HG03039 (cell line): Measurements from ENCODE around the gene ITGA7.

Experiments
- ATAC-seq: cut with Tn5 transposase; IDR thresholded peaks from one replicate; pipeline ENCODE4 v1.9.1; 2021; ENCODE audit warnings: mild to moderate bottlenecking, moderate library complexity; ENCODE audit not compliant: unreplicated experiment

Gene ITGA7

DNA sequence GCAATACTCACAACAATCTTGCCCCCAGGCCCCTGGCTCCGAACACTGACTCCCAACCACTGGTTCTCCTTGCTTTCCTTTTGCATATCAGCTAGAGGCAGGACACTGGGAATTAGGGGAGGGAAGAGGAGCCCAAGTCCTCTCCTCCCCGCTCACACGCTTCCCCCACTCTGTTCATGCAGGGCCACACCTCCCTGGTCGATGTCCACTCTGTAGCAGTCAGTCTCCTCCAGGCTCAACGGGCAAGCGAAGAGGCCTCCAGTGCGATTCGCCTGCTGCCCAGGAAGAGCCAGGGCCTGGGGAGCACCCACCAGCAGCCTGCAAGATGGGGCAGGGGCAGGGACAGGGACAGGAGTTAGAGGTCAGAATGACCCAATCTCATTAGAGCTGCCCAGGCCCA lies 4.8 kb downstream of the ITGA7 start:
- ATAC-seq, result no peak

DNA sequence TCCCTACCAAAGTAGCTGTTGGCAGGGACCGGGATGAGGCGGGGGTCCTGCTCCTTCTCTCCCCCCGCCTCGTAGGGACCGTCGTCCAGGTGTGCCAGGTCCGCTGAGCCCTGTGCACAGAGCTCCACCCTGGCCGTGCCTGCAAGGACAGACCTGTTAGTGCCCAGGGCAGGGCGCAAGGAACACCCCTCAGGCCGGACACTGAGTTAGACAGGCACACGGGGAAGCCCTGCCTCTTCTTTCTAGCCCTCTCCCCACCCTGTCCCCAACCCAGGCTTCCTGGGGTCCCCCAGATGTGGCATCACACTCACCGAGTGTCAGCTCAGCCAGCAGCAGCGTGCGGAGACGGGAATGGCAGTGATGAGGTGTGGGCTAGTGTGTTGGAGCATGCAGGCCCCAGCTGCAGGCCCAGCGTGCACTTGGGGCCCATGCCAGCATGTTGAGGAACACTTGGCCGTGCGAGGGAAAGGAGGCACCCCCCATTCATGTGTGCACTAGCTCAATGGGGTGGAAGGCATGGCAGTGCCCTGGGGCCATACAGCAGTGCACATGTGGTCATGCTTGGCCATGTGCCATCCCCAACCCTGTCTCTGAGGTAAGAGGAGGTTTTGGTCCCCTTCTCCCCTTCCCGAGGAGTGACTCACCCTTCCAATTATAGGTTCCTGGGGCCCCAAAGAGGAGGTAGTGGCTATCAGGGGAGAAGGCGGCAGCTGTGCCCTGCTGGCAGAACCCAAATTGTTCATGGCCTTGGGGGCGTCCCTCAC lies 7.3 kb downstream of the ITGA7 start:
- ATAC-seq, result no peak

DNA sequence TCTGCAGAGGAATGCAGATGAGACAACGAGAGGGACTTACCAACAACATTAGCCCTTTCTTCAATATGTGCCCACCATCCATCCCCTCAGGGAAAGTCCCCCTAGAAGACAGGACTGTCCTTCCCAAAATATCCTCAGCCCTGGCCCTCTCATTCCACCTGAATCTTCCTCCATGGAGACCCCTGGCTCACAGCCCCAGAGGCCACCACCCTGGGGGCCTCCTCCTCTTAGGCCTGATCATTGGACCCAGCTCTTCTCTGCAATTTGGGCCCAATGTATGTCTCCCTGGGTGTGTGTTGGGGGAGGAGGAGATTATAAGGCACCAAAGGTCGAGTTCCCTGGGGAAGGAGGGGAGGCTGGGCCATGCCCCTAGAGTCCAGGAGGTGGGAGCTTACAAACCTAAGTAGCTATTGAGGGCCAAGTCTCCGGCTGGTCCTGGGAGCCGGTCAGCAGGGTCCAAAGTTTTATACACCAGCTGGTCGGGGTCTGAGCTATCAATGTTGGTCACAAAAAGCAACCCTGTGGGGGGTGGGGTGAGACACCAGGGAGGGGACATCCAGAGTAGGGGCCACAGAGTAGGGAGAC lies 8.1 kb downstream of the ITGA7 start:
- ATAC-seq, result no peak

DNA sequence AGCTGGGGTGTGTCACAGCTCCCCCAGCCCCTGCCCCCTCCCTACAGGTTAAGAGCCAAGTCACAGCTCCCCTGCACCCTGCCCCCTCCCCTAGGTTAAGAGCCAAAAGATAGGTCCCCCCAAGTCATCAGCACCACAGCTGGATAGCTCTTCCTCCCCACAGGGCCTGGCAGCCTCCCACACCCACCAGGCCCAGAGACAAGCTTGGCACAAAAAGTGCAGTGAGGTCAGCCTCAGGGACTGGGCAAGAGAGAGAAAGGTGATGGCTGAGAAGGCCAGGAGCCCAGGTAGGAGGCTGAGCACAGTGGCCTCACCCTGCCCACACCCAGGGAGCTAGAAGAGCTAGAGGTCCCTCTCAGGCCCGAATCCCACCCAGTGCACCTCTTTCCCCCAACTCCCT lies 8.7 kb downstream of the ITGA7 start:
- ATAC-seq, result no peak

GRCh38 chr12:55698241-55698955 lies 9.3 kb downstream of the ITGA7 start:
- no peak for ATAC-seq

GRCh38 chr12:55697686-55698085 lies 10.0 kb downstream of the ITGA7 start:
- no peak for ATAC-seq

DNA sequence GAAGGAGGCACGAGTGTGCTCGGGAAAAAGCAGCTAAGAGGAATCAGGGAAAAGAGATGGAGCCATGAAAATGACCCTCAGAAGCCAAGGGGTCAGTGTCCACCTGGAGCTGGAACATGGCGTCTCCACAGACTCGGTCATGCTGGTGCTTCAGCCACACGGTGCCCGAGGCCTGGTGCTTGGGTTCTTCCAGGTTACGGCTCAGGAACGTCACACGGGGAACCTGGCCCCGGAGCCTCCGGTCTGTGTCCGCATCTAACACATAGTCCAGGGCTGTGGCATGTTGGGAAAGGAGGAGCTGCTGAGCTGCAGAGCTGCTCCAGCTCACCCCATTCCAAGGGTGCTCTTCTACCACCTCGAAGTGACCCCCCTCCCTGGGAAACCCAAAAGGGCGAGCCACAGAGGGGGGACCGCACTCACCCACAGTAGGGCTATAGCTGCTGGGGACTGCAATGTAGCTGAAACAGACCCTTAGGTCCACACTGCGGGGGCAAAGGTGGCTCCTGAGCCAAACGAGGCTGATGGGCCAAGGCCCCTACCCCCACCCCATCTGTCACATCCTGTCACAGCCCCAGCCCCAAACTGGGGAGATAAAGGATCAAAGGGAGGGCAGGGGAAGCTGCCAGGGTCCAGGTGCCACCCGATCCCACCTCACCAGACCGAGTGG lies 10.8 kb downstream of the ITGA7 start:
- ATAC-seq, result no peak

DNA sequence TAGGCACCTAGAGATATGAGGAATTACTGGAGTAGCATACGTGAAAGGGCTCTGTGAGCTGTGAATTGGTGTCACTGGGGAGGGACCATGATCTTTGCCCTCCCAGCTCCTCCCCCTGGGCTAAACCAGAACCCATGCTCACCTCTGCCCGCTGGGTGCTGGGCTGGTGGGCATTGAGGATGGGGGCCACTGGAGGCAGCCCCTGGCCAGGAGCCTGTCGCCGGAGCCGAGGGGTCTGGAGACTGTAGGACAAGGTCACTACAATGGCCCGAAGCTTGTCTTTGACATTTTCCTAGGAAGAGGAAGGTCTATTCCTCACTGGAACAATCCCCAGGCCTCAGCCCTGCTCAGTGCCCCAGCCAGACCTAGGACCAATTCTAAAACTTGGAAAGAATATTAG lies 11.6 kb downstream of the ITGA7 start:
- no peak for ATAC-seq

GRCh38 chr12:55695349-55695748 lies 12.4 kb downstream of the ITGA7 start:
- ATAC-seq, result no peak

- no peak for ATAC-seq
Measured at GRCh38 chr12:55694651-55695050, 13.1 kb downstream of the ITGA7 start.

GRCh38 chr12:55694188-55694515 lies 13.6 kb downstream of the ITGA7 start:
- ATAC-seq, result no peak

DNA sequence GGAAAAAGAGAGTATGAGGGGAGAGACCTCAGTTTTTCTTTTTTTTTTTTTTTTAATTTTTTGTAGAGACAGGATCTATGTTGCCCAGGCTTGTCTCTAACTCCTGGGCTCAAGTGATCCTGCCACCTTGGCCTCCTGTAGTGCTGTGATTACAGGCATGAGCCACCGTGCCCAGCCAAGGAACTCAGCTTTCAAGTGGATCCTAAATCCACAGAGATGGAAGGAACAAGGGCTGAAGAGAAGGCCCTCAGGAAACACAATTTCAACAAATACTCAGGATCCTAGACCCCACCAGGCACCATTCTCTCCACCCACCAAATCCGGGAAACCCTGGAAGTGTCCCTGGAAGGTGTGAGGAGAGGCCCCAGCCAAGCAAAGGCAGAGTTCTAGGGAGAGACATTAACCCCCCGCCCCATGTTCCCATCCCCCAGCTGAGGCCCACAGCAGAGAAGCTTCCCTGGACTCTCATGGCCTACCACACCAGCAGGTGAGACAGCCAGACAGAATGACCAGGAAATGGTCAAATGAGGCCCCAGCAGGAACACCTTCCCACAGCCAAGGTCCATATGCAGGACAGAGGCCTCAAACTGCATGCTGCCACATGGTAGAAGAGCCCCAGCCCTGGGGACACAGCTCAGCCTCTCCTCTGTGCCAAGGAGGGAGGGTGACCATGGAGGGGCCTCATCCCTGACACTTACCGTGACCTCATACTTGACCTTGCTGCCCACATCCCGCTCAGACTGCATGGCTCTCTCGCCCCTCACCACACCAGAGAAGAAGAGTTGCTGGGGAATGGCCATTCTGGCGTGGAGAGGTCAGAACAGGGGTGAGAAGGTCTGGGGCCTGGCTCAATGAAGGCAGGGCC lies 14.1 kb downstream of the ITGA7 start:
- no peak for ATAC-seq

- no peak for ATAC-seq
Measured at GRCh38 chr12:55692631-55693322, 14.9 kb downstream of the ITGA7 start.

GRCh38 chr12:55688716-55689655 lies 18.7 kb downstream of the ITGA7 start:
- no peak for ATAC-seq

DNA sequence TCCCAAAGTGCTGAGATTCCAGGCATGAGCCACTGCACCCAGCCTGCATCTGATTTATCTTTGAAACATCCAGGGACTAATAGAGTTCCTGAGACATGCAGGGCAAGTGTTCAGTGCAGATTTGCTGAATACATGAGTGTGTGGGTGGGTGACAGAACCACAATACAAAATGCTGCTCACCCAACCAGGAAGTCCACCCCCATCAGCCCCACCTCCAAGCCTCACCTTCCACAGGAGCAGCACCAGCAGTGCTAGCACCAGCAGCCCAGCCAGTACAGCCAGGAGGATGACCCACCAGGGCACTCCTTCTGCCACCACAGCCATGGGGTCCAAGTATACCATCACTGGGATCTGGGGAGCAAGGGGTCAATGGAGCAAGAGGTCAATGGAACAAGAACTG lies 20.0 kb downstream of the ITGA7 start:
- ATAC-seq, result no peak

- ATAC-seq, result no peak
Measured at GRCh38 chr12:55686366-55687010, 21.2 kb downstream of the ITGA7 start.

GRCh38 chr12:55685671-55686070 lies 22.0 kb downstream of the ITGA7 start:
- ATAC-seq, result no peak

GRCh38 chr12:55684761-55685370 lies 22.8 kb downstream of the ITGA7 start:
- no peak for ATAC-seq
